ENCODE results near the gene TPM1.

Gene TPM1

GRCh38 chr15:63085289-63085688 lies 42.7 kb downstream of the TPM1 start:
- Histone ChIP-seq H3K4me1 (ENCODE audit: insufficient read depth, poor library complexity, severe bottlenecking) (peaks cover 6% of the 10 kb centered on the region), H3K27ac (ENCODE audit: poor library complexity, severe bottlenecking) (no peak overlapping the region)
- no peak for TF ChIP-seq CTCF (IDR thresholded peaks at IDR 0.05; ENCODE audit: poor library complexity, severe bottlenecking)

DNA sequence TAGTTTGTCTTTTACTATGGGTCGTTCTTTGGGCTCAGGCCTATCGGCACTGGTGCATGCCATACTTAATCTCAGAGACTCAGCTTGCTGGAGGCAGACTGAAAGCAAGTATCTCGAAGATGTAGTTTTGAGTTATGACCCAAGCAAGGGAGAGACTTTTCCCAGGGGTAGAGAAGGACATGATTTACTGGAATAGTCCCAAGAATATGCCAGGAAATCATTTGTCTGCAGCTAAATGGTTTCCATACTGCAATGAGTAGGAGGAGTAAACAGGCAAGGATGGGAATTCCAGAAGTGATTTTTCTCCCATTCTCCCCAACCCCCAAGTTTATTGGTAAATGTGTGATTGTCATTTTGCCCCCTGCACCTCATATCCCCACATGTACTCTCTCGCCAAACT lies 43.7 kb downstream of the TPM1 start:
- no peak overlapping the region for H3K4me3 ChIP-seq (ENCODE audit: severe bottlenecking)
- DNase-seq (ENCODE audit: low spot score) (no peak), ATAC-seq (ENCODE audit: low read depth) (no peak)
- no peaks in the 10 kb centered on the region for H3K27me3 ChIP-seq (ENCODE audit: insufficient read depth, poor library complexity, severe bottlenecking)
- H3K9me3 ChIP-seq (ENCODE audit: severe bottlenecking): no peaks in the 10 kb centered on the region
- H3K27ac ChIP-seq (ENCODE audit: poor library complexity, severe bottlenecking): no peak overlapping the region
- no peaks in the 10 kb centered on the region for H3K36me3 ChIP-seq (ENCODE audit: low read depth)
- H3K4me1 ChIP-seq (ENCODE audit: insufficient read depth, poor library complexity, severe bottlenecking): peaks cover 6% of the 10 kb centered on the region
- no peak for TF ChIP-seq CTCF (IDR thresholded peaks at IDR 0.05; ENCODE audit: poor library complexity, severe bottlenecking)

More at GRCh38 chr15:63085289-63085688, 42.7 kb downstream of the TPM1 start:
- Histone ChIP-seq H3K9me3 (ENCODE audit: severe bottlenecking) (no peaks in the 10 kb centered on the region), H3K27me3 (ENCODE audit: insufficient read depth, poor library complexity, severe bottlenecking) (no peaks in the 10 kb centered on the region), H3K36me3 (ENCODE audit: low read depth) (no peaks in the 10 kb centered on the region), H3K4me3 (ENCODE audit: severe bottlenecking) (no peak overlapping the region)
- ATAC-seq (ENCODE audit: low read depth) (no peak), DNase-seq (ENCODE audit: low spot score) (no peak)

- ATAC-seq (ENCODE audit: low read depth) (no peak), DNase-seq (ENCODE audit: low spot score) (no peak)
- no peaks in the 10 kb centered on the region for H3K27me3 ChIP-seq (ENCODE audit: insufficient read depth, poor library complexity, severe bottlenecking)
- TF ChIP-seq CTCF (IDR thresholded peaks at IDR 0.05; ENCODE audit: poor library complexity, severe bottlenecking): no peak
- H3K36me3 ChIP-seq (ENCODE audit: low read depth): no peaks in the 10 kb centered on the region
- H3K4me1 ChIP-seq (ENCODE audit: insufficient read depth, poor library complexity, severe bottlenecking): peaks cover 6% of the 10 kb centered on the region
- H3K27ac ChIP-seq (ENCODE audit: poor library complexity, severe bottlenecking): no peak overlapping the region
- H3K4me3 ChIP-seq (ENCODE audit: severe bottlenecking): no peak overlapping the region
- H3K9me3 ChIP-seq (ENCODE audit: severe bottlenecking): no peaks in the 10 kb centered on the region
Measured at GRCh38 chr15:63086947-63087346, 44.4 kb downstream of the TPM1 start.

DNA sequence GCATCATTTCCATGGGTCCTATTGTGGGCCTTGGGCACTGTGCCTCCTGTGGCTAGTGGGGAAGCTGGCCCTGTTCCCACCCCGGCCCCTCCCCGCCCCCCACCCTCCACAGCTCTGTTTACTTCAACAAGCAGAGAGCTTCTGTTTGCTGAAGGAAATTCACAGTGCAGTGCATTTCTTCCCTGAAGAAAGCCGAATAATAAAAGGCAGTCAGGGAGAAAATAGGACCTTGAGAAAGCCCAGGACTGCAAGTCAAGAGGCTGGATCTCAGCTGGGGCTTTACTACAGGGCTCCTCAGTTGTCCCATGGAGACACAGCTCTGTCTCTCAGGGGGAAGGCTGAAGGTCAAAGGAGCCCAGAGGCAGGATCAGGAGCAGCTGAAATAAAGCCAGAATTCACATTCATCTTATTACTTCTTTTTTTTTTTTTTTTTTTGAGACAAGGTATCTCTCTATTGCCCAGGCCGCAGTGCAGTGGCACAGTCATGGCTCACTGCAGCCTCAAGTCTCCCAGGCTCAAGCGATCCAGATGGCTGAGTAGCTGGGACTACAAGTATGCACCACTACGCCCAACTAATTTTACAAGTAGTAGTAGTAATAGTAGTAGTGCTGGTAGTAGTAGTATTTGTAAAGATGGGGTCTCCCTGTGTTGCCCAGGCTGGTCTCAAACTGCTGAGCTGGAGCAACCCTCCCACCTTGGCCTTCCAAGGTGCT lies 46.1 kb downstream of the TPM1 start:
- H3K36me3 ChIP-seq (ENCODE audit: low read depth): no peaks in the 10 kb centered on the region

More for the DNA sequence above, 46.1 kb downstream of the TPM1 start:
- Histone ChIP-seq H3K4me3 (ENCODE audit: severe bottlenecking) (no peak overlapping the region), H3K4me1 (ENCODE audit: insufficient read depth, poor library complexity, severe bottlenecking) (no peaks in the 10 kb centered on the region), H3K27me3 (ENCODE audit: insufficient read depth, poor library complexity, severe bottlenecking) (no peaks in the 10 kb centered on the region), H3K9me3 (ENCODE audit: severe bottlenecking) (no peaks in the 10 kb centered on the region), H3K27ac (ENCODE audit: poor library complexity, severe bottlenecking) (no peak overlapping the region)
- ATAC-seq (ENCODE audit: low read depth): no peak
- no peak for DNase-seq (ENCODE audit: low spot score)
- TF ChIP-seq CTCF (IDR thresholded peaks at IDR 0.05; ENCODE audit: poor library complexity, severe bottlenecking): no peak

Measured in RWPE2 (cell line).